ENCODE results near the gene ADAM19. TPM values are rescaled to one million over a fixed set of nuclear protein-coding genes. Genes with fewer than 3 reads are reported as not detected.

The ADAM19 gene
- total and polyA plus RNA-seq, 2 experiments from 2014 or later: 9.1 to 13.2 TPM

- ATAC-seq: no peak
- Mint-ChIP-seq H3K4me3 (no peak overlapping the region), H3K27me3 (ENCODE audit: insufficient read depth, low read depth, poor library complexity) (peaks cover 2% of the 10 kb centered on the region), H3K4me1 (no peaks in the 10 kb centered on the region), H3K36me3 (ENCODE audit: low read depth) (no peaks in the 10 kb centered on the region), H3K27ac (no peak overlapping the region), H3K9me3 (no peaks in the 10 kb centered on the region)
- H3K4me2 ChIP-seq: no peak overlapping the region
- no peaks in the 10 kb centered on the region for H3F3A ChIP-seq (replicated peaks; ENCODE audit: low read depth)
- no peaks in the 10 kb centered on the region for H4K20me1 ChIP-seq (replicated peaks; ENCODE audit: insufficient read depth)
- no peaks in the 10 kb centered on the region; the same call in 1 of the 2 replicates for H3K36me3 ChIP-seq (ENCODE audit: insufficient read depth)
- TF ChIP-seq EZH2 (IDR thresholded peaks at IDR 0.05; ENCODE audit: low read depth, unreplicated experiment) (no peak), ZNF331 (CRISPR knock-in tag; IDR thresholded peaks at IDR 0.05; ENCODE audit: low read depth) (no peak), ZNF114 (CRISPR knock-in tag; IDR thresholded peaks at IDR 0.05) (no peak), JUNB (IDR thresholded peaks at IDR 0.05; ENCODE audit: unreplicated experiment) (no peak), STAT1 (IDR thresholded peaks at IDR 0.05; ENCODE audit: unreplicated experiment) (no peak), EZH2phosphoT487 (IDR thresholded peaks at IDR 0.05; ENCODE audit: unreplicated experiment) (no peak), POLR2AphosphoS5 (IDR thresholded peaks at IDR 0.05; ENCODE audit: low read depth) (no peak), REST (IDR thresholded peaks at IDR 0.05; ENCODE audit: unreplicated experiment) (no peak), ETS1 (IDR thresholded peaks at IDR 0.05) (no peak), CTCF (conservative IDR thresholded peaks at IDR 0.05; ENCODE audit: low read depth in 2 of 2) (no peak)
- H3K27ac ChIP-seq (ENCODE audit: low read depth): no peak overlapping the region
- H3K4me3 ChIP-seq: no peak overlapping the region
- no peak overlapping the region for H2AFZ ChIP-seq
- H3K9me2 ChIP-seq (ENCODE audit: insufficient read depth): no peaks in the 10 kb centered on the region
- no peaks in the 10 kb centered on the region for H3K4me1 ChIP-seq (ENCODE audit: insufficient read depth)
- no peaks in the 10 kb centered on the region for H3K27me3 ChIP-seq (ENCODE audit: insufficient read depth)
- no peak for DNase-seq (ENCODE audit: low spot score)
- H3K79me2 ChIP-seq (replicated peaks; ENCODE audit: insufficient read depth): no peaks in the 10 kb centered on the region
Observed at GRCh38 chr5:157506066-157506590, 69.4 kb downstream of the ADAM19 start.

Measured in GM23338 (cell line).